Cardiac muscle cell (in vitro differentiated cells and primary cell): Measurements from ENCODE around the gene CDCA5. TPM values are rescaled to one million over a fixed set of nuclear protein-coding genes. Genes with fewer than 3 reads are reported as not detected.

Source experiments
- DNase-seq, 2 donors: peaks; one replicate each; pipeline versions ENCODE4 v3.0.0 to v3.0.0-alpha.2; 2010 to 2017; ENCODE audit warnings: low read depth in 1 of 2, low spot score in 1 of 2
- H3K27ac ChIP-seq: fragments of 200-600 bp; sonication (generic); 2 replicates; pipeline ENCODE4 v1.5.1; 2016
- H3K27me3 ChIP-seq: fragments of 200-600 bp; sonication (generic); 2 replicates; pipeline ENCODE4 v1.6.0; 2016; ENCODE audit warnings: control low read depth
- H3K36me3 ChIP-seq: fragments of 200-600 bp; sonication (generic); 2 replicates; pipeline ENCODE4 v1.5.1; 2016; ENCODE audit warnings: control low read depth
- H3K4me1 ChIP-seq: fragments of 200-600 bp; sonication (generic); 2 replicates; pipeline ENCODE4 v1.8.1; 2017; ENCODE audit warnings: low read depth, mild to moderate bottlenecking, mixed run types
- H3K4me3 ChIP-seq: fragments of 200-600 bp; sonication (generic); 2 replicates; pipeline ENCODE4 v1.5.1; 2016; ENCODE audit warnings: mild to moderate bottlenecking
- H3K9me3 ChIP-seq: fragments of 200-600 bp; sonication (generic); 2 replicates; pipeline ENCODE4 v1.5.1; 2017; ENCODE audit warnings: low read depth, mild to moderate bottlenecking, control low read depth
- polyA plus RNA-seq: library from polyadenylated mRNA; unstranded; fragments of >200 nt; fragmentation: Nextera tagmentation; extraction: Ambion mirVana; gene quantifications from 2 replicates; pipeline ENCODE4 v1.2.1, GENCODE V29; 2016
- total RNA-seq: library from RNA; depleted of rRNA; stranded (reverse); fragments of >200 nt; gene quantifications from 2 replicates; pipeline ENCODE4 v1.2.3, GENCODE V29; 2016
- TF ChIP-seq, protein P1 (sequence below): IDR thresholded peaks from 2 replicates; pipeline ENCODE4 v1.5.1; 2012; ENCODE audit warnings: low read depth, mild to moderate bottlenecking, low read length

CDCA5 gene
- total and polyA plus RNA-seq, 2 experiments from 2014 or later, result 14.2 to 18.1 TPM

DNA sequence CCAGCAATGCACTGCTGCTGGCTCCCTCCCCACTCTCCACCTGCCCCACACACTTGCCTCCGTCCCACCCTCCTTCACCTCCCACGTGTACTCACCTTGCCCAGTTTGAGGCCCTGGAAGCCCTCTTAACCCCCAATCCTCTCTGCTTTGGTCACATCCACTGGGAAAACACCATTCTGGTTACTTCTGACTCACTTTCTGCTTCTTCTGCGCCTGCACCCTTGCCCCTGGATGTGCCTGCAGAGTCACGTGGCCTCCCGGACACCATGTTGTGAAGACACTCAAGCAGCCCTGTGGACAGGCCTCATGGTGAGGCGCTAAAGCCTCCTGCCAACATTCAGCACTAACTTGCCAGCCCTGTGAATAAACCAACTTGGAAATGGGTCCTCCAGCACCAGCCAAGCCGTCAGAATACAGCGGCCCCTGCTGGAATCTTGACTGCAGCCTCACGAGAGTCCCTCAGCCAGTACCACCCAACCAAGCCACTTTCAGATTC, 22.9 kb downstream of the CDCA5 start:
- Histone ChIP-seq H3K36me3 (no peaks in the 10 kb centered on the region), H3K27ac (no peak overlapping the region), H3K9me3 (no peaks in the 10 kb centered on the region), H3K4me3 (no peak overlapping the region), H3K27me3 (no peaks in the 10 kb centered on the region), H3K4me1 (peaks cover 6% of the 10 kb centered on the region)
- DNase-seq, result peak; percentile 33 to 51
- TF ChIP-seq, protein P1, sequence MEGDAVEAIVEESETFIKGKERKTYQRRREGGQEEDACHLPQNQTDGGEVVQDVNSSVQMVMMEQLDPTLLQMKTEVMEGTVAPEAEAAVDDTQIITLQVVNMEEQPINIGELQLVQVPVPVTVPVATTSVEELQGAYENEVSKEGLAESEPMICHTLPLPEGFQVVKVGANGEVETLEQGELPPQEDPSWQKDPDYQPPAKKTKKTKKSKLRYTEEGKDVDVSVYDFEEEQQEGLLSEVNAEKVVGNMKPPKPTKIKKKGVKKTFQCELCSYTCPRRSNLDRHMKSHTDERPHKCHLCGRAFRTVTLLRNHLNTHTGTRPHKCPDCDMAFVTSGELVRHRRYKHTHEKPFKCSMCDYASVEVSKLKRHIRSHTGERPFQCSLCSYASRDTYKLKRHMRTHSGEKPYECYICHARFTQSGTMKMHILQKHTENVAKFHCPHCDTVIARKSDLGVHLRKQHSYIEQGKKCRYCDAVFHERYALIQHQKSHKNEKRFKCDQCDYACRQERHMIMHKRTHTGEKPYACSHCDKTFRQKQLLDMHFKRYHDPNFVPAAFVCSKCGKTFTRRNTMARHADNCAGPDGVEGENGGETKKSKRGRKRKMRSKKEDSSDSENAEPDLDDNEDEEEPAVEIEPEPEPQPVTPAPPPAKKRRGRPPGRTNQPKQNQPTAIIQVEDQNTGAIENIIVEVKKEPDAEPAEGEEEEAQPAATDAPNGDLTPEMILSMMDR, result peak; percentile 46

DNA sequence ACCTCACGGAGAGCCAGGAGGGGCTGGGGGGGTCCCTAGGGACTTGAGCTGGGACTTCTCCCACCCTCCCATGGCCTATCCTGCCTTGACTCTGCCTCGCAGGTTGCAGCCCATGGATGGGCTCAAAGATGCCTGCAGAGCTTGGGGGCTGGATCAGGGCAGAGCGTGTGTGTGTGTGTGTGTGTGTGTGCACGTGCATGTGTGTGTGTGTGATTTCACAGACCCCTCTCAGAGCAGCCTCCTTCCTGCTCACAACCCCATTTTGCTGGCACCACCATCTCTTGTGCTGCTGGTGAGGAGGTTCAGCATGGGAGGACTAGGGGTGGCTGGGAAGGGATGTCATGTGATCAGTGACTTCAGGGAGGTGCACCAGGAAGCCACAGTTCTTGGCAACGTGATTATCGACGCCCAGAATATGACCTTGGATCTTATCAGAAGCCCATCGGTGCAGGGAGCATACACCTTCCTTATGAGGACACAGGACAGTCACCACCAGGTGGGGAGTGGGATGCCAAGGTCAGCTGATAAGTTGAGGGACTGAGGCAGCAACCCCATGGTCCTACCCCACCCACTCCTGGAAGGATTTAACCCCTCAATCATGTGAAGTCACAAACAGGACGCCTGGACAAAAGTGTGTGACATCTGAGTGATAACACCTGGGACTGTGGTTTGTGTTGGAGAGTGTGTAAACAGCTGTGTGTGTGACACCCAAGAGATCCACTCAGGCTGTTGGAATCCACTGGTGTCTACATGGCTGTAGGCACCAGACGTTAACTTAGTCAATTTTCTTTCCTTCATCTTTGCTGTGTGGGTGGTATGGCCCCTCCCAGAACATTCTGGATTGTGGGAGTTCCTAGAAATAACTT, 23.6 kb downstream of the CDCA5 start:
- TF ChIP-seq, protein P1, result no peak
- H3K4me3 ChIP-seq, result no peak overlapping the region
- H3K27me3 ChIP-seq, result no peaks in the 10 kb centered on the region
- DNase-seq, result peak in 1 of 2 donors; percentile 9
- H3K9me3 ChIP-seq, result no peaks in the 10 kb centered on the region
- H3K27ac ChIP-seq, result no peak overlapping the region
- no peaks in the 10 kb centered on the region for H3K36me3 ChIP-seq
- no peaks in the 10 kb centered on the region for H3K4me1 ChIP-seq

DNA sequence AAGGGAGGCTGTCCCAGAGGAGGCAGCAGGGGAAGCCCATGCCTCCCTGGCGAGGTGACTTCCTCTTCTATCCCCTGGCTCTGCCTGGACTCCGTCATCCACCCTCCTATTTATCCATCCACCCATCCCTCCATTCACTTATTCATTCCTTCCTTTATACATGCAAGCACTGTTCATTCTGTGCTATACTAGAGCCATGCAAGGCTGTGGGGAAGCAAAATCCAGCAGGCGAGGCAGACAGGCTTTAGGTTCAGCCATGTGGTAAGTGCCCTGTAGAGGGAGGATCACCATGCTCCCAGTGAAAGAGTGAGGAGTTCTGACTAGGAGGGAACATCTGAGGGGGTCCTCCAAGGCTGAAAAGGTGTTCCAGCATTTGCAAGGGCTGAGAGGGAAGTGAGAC, 24.3 kb downstream of the CDCA5 start:
- Histone ChIP-seq H3K9me3 (no peaks in the 10 kb centered on the region), H3K27ac (no peak overlapping the region), H3K27me3 (no peaks in the 10 kb centered on the region), H3K36me3 (no peaks in the 10 kb centered on the region), H3K4me1 (no peaks in the 10 kb centered on the region), H3K4me3 (no peak overlapping the region)
- TF ChIP-seq, protein P1, result no peak
- no peak for DNase-seq

DNA sequence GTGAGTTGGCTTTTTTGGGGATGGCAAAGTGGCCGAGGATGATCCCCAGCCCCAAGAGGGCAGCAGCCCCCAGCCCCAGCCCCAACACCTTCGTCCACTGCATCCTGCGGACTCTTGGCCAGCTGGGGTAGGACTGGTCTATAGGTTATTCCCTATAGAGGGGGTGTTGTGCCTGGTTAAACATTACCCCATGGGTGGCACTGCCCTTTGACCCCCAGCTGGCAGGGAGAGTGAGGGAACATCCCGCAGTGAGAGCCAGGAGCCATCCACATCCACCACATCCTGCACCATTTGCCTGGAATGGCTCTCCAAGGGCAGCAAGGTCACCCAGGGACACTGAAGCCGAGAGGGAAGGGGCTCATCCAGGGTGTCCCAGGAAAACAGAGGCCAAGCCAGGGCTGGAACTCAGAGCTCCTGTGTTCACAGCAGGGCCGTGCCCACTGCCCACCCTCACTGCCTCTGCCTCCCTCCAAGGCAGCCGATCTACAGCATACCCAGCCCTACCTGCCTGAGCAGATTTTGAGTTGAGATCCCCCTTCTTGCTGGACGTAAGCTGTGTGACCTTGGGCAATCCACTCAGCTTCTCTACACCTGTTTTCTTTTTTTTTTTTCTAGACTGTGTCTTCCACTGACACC, 25.3 kb downstream of the CDCA5 start, which contains the start of gene NAALADL1:
Gene NAALADL1 (minus strand): TSS at position 135 of the 636 bp plus-strand sequence. CDS start 32 bp downstream, at position 103.
- no peak for DNase-seq
- H3K27me3 ChIP-seq, result no peaks in the 10 kb centered on the region
- H3K4me1 ChIP-seq, result no peaks in the 10 kb centered on the region
- no peak within 1 kb of the TSS for H3K27ac ChIP-seq
- H3K9me3 ChIP-seq, result no peaks in the 10 kb centered on the region
- H3K4me3 ChIP-seq, result no peak within 1 kb of the TSS
- H3K36me3 ChIP-seq, result no peaks in the 10 kb centered on the region
- TF ChIP-seq, protein P1, result no peak

DNA sequence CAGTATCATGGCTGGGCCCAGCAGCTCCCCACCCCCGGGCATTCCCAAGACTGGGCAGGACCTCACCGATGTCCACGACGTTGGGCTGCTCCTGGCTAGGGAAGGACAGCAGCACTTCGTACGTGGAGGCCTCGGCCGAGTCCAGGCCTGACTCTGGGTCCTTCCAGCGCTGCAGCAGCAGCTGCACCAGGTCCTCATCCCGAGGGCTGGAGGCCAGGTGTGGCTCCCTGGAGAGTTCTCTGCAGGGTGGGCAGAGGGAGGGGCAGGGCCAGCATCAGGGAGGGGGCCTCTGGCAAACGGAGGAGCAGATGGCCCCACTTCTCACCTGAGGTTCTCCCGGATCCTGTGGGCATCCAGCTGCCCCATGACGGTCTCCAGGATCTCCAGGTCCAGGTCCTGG, 25.8 kb downstream of the CDCA5 start:
- Histone ChIP-seq H3K27ac (no peak overlapping the region), H3K4me3 (no peak overlapping the region), H3K9me3 (no peaks in the 10 kb centered on the region), H3K27me3 (no peaks in the 10 kb centered on the region), H3K36me3 (no peaks in the 10 kb centered on the region), H3K4me1 (no peaks in the 10 kb centered on the region)
- DNase-seq, result no peak
- TF ChIP-seq, protein P1, result no peak
